Activated gamma-delta T cell treated with Interleukin-2 at 50 U/mL for 16 hours (primary cell): ENCODE data around the gene NTN1.
"Not testable (repeated sequence)": the region's sequence is repeated elsewhere in the genome, so short reads cannot be mapped to it uniquely, and the experiment has no call there.

Experiments
- DNase-seq: peaks from one replicate; pipeline ENCODE4 v3.0.0-alpha.2; 2020

Gene NTN1

DNA sequence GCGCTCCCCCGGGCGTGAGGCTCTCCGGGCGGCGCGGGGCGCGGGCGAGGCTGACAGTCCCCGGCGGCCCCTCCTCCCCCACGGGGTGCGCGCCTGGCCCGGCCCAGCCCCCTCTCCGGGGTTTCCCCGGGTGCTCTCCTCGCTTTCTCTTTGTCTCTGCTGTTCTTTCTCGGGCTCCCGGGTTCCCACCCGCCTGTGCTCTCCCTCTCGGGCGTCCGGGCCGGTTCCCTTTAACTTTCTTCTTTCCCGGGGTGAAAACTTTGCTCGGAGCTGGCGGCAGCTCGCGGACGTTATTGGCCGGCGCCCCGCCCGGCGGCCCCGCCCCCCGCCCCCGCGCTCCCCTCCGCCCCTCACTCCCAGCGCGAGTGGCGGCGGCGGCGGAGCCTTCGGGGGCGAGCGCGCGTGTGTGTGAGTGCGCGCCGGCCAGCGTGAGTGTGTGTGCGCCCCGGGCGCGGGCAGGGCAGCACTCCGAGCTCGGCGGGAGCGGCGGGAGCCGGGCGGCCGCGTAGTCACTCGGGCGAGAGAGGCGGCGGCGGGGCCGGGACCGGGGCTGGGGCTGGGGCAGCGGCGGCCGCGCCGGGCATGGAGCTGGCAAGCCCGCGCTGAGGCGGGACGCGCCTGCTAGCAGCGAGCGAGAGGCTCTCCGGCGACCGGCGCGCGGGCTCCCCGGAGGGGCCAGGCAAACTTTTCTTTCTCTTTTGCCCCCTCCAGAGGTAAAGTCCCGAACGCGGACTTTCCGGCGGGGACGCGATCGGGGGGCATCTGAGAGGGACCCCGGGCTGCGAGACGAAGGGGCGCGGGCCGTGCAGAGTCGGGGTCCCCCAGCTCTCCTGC lies at the start of gene NTN1:
TSS of gene NTN1 (plus strand) at position 353 of the 834 bp plus-strand sequence. CDS start 864 bp downstream, outside the sequence.
- peak; percentile 31 for DNase-seq

DNA sequence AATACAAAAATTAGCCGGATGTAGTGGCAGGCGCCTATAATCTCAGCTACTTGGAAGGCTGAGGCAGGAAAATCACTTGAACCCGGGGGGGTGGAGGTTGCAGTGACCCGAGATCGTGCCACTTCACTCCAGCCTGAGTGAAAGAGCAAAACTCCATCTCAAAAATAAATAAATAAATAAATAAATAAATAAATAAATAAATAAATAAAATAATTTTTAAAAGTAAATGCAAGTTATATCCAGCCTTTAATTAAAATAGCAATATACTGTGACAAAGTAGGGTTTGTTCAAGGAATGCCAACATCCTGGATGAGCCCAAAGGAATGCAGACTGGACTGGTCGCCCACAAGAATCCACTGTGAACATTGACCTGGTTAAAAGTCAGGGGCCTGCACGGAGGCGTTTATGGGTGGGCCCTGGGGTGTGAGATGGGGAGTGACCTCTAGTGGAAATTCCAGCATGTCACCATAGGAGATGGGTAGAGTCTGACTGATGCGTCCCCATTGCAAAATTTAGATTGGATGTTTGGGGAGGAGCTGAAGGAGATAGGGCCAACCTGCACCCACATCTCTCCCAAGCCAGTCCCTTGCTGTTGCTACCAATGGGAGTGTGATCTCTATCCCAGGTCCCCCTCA lies 46.1 kb upstream of the NTN1 start:
- no peak for DNase-seq

DNA sequence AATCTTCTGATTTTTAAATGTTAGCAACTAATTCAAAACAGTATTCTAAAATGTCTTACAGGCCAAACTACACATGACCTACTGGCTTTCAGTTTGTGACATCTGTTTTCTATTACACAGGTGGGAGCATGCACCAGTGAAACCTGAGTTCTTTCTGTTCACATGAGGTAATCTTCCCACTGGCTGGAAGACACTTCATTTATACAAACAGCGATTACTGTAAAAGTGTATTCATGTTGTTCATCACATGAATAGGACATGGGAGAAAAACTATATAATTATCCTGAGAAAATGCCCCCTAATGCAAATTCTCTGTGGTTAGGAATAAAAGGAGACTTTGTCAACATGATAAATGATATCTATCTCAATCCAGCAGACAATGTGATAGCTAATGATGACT lies 44.7 kb upstream of the NTN1 start:
- no peak for DNase-seq

DNA sequence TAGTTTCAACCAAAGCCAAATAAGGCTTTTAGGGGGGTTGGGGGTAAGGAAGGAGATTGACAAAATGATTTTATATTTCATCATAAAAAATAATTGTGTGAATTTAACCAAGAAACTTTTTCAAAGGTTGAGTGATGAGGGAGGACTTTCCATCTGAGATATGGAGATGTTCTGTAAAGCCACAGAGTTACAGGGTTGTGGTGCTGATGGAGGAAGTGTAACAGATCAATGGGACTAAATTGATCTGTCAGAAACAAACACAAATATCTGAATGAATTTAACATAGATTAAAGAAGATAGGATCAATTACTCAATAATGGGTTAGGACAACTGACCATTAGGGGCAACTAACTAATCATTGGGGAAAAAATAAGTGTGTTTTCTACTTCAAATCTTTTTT lies 41.6 kb upstream of the NTN1 start:
- no peak for DNase-seq

DNA sequence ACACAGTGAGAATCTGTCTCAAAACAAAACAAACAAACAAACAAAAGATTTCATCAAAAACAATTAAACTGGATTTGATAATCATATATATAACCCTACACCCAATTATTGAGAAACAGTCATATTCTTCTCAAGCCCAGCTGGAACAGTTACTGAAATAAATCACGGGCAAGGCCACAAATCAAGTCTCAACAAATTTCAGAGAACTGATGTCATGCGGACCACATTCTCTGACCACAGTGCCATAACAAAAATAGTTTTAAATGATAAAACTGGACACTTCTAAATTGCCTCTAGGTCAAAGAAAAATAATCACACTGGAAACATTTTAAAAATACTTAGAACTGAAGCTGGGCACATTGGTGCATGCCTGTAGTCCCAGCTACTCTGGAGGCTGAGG lies 39.9 kb upstream of the NTN1 start:
- no peak for DNase-seq

DNA sequence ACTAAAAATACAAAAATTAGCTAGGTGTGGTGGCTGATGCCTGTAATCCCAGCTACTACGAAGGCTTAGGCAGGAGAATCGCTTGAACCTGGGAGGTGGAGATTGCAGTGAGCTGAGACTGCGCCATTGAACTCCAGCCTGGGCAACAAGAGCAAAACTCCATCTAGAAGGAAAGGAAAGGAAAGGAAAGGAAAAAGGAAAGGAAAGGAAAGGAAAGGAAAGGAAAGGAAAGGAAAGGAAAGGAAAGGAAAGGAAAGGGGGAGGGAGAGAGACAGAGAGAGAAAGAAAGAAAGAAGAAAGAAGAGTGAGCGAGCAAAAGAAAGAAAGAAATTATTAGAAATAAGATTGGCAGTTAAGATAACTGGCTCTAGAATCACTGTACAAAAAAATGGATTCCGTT lies 37.1 kb upstream of the NTN1 start:
- DNase-seq = not testable (repeated sequence)

DNA sequence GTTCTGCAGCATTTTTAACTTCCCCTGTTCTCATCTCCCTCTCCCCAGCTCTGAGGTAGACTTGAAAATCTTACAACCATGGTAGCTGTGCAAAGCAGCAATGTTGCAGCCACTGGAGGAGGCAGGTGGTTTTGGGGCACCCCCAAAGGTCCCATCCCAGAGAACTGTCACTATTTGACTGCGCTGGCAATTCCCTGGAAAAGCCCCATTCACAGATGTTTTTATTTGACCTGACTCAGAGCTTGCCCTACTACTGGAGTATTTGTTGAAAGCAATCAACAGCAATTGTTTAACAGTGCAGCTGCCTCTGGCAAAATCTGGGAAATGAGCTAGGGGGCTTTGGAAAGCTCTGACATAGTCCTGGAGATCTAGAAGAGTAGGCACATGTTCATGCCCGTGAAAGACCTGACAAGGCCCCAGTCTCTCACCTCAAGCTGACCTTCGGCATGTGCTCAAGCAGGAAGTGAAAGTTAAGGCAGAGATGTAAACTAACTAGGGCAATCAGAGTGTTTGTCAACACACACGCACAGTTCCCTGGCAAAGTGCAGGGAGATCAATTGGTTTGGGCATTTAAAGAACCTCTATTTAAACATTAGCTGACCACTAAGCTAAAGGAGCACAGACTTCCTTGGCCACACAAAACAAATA lies 36.1 kb upstream of the NTN1 start:
- DNase-seq = no peak

DNA sequence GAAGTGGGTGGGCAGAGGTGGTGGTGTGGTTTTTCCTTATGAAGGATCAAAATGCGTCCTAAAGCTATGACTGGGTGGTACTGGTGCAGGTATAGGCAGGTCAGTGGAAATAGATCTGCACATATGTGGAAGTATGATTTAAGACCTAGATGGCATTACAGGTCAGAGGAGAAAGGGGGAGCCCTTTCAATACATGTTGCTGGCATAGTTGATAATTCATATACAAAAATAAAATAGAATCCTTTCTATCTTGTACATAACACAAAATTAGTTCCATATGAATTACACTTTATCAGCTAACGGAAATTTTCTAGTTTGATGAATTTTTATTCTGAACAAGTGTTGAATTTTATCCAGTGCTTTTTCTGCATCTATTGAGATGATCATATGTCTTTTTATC lies 35.0 kb upstream of the NTN1 start:
- DNase-seq = no peak

DNA sequence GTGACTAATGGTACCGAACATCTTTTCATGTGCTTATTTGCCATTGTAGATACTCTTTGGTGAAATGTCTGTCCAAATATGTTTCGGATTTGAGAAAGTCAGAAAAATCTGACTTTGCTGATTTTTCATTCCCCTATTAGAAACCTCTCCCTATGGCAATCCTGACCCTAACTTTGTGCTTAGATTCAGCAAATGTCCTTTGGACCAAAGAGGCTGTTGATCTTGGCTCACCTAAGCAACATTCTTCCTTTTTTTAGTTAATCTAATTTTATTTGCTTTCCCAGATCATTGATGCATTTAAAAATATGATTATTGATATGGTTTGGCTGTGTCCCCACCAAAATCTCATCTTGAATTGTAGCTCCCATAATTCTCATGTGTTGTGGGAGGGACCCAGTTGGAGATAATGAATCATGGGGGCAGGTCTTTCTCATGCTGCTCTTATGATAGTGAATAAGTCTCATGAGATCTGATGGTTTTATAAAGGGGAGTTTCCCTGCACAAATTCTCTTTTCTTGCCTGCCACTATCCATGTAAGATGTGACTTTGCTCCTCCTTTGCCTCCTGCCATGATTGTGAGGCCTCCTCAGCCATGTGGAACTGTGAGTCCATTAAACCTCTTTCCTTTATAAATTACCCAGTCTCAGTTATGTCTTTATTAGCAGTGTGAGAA lies 32.9 kb upstream of the NTN1 start:
- DNase-seq = not testable (repeated sequence)

DNA sequence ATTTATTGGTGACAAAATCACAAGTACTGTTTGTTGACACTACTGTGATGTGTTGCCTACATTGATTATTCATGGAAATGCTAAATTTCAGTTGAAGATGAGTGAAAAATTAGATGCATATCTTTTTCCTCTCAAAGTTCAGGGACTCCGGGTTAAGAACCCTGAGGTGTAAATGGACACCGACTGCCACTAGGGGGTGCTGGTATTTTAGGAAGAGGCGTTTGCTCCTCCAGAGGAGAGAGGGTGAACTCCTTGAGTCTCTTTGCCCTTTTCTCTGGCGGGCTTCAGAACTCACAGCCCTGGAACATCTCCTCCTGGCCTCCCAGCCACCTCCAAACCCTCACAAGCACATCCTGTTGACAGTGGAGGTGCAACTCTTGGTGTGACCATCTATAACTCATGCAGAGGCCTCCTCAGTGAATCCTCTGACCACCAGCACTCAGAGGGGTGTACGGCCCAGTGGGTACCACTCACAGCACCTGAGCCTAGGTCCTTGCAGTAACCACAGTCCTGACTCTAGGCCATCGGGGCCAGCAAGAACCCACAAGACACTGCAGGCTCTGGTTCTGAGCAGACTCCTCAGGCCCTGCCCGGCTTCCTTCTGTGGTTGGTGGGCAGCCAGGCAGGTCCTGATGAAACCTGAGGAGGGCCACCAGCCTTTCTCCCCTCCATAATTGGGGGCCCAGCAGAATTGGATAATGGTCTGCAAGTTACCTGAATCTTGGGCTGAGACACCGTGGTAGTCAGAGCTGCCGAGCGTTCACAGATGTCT lies 29.6 kb upstream of the NTN1 start:
- peak; percentile 64 for DNase-seq

DNA sequence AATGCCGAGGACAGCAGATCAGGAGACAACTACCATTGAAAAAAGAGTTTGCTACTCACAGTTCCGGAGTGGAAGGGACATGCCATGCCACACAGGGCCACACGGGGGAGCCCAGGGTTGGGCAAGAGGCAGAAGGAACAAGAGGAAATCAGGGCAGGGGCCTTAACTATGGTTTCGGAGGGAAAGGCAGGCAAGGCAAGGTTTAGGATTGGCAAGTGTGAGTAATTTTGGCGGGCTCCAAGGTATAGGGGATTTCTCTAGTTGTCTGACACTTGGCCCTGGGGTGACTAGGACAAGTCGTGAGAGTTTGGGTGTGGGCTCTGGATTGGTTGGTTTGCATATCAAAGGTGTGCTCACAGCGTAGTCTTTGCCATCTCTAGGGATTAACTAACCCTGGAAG lies 27.0 kb upstream of the NTN1 start:
- DNase-seq = peak; percentile 63

DNA sequence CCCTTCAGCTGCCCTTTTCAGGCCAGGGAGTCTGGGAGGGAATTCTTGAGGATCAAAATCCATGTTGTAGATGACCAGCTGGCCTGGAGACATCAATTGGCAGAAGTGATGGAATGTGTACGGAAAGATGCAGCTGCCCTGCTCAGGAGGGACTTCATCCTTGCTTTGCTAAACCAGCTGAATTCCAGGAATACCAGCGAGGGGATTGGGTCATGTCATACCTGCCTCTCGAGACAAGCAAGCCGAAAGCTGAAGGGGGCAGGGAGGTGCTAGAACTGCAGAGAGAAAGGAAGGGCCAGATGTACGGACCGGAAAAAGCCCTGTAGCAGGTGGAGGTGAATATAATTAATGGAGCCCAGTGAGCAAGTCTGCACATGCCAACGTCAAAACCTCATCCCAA lies 25.6 kb upstream of the NTN1 start:
- no peak for DNase-seq

DNA sequence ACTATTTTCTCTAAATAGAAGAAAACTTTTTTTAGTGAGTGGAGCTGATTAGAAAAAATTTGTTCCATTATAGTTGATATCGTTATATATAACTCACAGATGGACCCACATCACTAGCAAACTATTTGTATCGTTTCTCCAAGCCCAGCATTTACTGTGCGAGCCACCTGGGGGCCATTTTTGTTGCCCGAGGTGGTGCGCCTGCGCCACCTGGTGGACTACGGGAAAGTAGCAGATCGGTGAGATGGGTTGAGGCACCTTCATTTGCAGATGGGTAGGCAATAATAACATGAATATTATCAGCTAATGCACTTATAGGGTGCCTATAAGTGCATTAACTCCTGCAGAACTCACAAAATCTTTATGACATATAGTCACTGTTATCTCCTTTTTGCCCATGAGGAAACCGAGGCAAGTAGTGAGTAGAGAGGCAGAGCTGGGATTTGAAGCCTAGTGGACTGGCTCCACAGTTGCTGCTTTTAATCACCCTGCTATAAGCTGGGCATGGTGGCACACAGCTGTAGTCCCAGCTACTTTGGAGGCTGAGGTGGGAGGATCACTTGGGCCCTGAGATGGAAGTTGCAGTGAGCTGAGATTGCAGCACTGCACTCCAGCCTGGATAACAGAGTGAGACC lies 23.2 kb upstream of the NTN1 start:
- peak; percentile 81 for DNase-seq

DNA sequence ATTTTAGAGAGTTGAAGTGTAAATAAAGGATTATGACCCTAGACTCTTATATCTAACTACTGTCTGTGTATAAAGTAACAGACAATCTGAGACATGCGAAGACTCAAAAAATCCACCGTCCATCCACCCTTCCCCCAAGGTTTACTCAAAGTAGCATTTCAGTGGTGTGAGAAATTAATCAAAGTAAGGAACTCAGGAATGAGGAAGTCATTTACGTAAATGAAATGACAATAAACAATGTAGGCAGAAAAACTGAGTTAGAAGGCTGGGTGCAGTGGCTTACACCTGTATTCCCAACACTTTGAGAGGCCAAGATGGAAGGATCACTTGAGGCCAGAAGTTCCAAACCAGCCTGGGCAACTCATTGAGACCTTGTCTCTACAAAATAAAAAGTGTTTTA lies 19.8 kb upstream of the NTN1 start:
- no peak for DNase-seq

DNA sequence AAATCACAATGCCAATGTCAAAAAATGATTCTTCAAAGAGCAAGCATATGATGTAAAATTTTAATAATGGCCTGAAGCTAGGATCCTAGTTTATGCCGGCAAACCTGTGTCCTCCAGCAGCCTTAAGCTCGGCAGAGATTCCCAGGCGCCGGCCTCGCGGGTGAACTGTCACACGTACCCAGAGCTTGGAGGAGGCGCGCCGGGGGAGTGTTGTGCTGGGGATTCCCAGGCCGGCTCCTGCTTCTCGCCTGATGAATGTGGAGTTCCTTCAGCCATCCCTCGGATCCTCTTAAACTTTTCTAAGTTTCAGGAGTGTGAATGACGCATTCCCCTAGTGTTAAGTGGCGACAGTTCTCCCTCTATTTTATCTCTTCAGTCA lies 19.1 kb upstream of the NTN1 start:
- no peak for DNase-seq

DNA sequence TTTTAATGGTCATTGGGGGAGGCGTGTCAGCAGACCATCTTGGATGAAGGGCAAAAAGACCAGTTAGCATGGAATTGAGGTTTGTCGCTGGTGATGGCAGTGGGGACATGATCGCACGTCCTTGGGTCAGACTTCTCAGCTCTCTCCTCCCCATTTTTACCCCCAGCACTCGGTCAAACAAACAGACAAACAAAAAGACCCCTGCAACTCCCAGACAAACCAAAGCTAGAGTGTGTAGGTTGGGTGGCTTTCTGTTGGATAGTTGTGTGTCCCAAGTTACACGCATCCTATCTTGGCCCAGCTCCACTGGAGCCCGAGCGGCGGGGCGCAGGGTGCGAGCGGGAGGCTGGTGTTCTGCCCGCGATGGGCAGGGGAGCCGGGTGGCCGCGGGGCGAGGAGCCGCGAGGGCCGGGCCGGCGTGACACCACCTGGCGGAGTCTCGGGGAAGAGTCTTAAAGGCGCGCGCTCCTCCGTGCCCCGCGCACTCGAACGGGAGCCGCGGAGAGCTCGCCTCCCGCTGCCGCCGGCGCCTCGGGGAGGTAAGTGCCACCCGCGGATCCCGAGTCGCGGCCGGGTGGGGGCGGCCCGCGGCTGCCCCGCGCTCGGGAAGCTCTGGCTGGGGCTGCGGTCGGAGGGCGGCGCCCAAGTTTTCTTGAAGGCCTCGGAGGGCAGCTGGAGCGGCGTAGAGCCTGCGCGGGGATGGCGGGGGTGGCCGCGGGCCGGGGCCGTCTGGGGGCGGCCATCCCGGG lies 18.5 kb upstream of the NTN1 start:
- DNase-seq = no peak

DNA sequence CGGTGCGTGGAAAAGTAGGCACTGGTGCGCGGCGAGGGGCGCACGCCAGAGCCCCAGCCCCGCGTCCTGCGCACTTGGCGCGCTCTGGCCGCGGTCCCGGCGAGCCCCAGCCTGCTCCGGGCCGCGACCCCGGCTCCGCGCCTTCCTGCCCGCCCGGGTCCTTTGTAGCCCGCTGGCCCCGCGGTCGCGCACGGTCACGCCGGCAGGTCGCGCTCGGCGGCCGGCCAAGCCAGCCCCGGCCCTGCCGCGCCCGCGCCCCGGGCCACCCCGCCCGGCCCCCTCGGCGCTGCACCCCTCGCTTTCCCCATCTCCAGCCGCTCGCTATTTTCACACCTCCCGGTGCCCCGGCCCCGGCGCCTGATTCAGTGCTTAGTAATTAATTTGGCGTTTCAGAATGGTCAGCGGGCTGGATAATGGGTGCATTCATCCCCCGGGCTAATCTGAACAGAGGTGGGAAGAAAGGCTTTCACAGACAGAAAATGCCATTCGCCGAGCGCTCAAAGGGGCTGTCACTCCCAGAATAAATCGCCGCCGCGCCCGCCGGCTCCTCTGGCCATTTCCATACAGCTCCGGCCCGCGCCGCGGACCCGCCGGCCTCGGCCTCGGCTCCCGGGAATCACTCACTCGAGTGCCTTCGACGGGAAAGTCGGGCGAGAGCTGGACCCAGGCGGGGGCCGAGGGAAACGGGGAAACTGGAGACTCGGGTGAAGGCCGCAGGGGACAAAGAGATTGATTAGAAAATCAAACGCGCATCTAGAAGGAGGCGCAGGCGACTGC lies 17.8 kb upstream of the NTN1 start:
- DNase-seq = no peak

DNA sequence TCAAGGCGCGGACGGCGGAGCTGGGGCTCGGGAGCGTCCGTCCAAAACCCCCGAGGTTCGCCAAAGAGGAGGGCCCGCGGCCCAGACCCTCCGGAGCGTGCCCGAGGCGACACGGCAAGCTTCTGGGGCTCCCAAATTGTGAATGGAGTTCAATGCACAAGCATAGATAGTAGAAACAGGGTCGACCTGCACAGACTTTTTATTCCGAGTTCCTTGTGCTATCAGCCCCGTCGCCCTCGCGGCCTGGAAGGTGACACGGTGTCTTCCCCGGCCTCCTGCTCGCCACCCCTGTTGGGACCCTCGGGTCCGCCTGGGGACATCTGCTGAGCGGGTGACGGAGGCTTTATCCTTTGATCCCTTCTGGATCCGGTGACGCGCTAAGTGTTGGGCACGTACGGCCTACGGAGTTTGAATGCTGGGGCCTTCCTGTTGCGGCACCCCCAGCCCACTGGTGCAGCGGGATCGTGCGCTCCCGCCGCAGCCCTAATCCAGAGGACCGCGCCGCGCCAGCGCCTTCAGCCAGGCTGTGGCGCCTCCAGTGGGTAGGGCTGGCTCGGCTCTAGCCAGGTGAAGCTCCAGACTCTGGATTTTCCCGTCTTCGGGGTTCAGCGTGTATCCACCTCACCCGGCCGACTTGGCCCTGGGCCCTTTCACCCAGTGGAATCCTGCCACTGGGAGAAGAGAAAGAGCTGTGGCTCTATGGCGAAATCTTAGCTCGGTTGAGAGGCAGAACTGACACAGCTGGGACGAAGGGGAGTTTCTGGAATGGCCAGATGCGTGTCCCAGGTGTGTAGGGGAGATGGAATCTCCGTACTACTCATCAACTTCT lies 17.0 kb upstream of the NTN1 start:
- DNase-seq = no peak

DNA sequence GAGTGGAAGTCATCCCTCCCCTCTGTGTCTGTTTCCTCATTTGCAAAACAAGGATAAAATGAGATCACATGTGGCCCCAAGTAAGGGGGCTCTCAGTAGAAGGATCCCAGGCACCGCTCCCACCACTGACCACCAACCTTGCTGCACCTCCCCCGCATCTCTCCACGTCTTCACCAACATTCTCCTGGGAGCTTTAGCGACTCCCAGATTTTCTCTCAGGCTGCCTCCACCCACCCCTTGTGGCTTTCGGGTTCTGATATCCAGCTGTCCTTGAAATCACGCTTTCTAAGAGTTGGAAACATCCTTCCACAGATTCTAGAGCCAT lies 16.4 kb upstream of the NTN1 start:
- DNase-seq = no peak
